HG03060 (cell line): ENCODE data around the gene PRSS27.
"Not testable (repeated sequence)": the region's sequence is repeated elsewhere in the genome, so short reads cannot be mapped to it uniquely, and the experiment has no call there.

ENCODE experiments used
- ATAC-seq: cut with Tn5 transposase; IDR thresholded peaks from one replicate; pipeline ENCODE4 v1.9.1; 2021; ENCODE audit warnings: low read depth, moderate number of reproducible peaks; ENCODE audit not compliant: unreplicated experiment

Gene PRSS27

DNA sequence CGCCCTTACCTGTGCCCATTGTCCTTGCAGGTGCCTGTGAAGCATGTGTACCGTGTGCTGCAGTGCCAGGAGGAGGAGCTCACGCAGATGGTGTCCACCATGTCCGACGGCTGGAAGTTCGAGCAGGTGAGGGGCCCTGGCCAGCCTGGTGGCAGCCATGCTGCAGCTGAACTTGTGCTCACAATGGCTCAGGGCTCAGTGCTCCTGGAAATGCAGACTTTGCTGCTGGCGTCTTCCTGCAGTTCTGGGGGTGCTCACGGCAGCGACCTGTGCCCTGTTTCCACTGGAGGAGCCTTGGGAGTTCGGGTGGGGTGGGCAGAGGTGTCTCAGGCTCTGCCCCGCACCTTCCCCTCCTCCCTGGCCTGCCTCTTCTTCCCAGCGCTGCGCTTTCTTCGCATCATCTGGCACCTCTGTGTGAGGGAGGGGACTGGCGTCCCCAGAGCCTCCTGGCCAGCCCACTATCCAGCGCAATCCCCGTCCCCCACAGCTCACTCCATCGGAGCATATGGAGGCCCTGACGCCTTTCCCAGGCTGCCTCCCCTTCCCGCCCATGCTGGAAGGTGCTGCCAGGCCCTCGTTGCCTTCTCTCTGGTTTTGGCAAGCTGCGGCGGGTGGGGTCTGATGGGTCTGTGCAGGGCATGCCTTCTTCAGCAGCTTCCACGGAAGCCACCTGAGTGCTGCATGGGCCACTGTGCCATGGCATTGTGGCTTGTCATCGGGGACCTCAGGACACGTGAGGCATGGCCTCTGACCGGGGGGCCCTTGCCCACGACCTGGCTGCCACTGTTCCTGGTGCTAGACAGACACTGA, 20.0 kb downstream of the PRSS27 start:
- no peak for ATAC-seq

DNA sequence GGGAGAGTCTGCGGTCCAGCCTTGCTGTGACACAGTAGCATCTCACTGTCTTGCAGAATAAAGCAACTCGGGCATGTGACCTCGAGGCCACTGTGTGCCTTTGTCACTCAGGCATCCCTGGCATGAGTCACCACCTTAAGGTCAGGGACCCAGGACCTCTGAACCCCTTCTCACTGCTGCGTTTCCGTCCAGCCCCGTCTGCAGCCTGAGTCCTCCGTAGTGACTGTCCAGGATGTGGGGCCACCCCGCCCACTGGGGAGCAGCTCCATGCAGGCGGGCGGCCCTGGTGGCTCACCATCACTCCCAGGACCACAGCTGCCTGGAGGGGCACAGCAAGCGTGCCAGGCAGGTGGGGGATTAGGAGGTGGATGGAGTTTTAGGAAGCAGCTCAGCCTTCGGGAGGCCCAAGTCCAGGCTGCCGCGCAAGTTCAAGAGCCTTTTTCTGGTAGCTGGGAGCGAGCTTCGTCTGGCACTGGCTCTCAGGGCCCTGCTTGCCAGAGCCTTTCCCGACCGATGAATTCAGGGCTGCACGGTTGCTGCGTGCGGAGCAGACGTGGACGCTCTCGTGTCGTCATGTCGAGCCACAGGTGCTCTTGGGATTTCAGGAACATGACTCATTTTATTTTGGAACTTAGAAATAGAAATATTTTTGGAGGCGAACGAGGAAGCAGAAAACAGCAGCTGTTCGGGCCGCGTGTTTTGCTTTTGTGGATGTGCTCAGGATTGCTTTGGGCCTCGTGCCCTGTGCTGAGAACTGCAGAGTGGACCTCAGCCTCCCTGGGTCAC, 20.9 kb downstream of the PRSS27 start:
- no peak for ATAC-seq

DNA sequence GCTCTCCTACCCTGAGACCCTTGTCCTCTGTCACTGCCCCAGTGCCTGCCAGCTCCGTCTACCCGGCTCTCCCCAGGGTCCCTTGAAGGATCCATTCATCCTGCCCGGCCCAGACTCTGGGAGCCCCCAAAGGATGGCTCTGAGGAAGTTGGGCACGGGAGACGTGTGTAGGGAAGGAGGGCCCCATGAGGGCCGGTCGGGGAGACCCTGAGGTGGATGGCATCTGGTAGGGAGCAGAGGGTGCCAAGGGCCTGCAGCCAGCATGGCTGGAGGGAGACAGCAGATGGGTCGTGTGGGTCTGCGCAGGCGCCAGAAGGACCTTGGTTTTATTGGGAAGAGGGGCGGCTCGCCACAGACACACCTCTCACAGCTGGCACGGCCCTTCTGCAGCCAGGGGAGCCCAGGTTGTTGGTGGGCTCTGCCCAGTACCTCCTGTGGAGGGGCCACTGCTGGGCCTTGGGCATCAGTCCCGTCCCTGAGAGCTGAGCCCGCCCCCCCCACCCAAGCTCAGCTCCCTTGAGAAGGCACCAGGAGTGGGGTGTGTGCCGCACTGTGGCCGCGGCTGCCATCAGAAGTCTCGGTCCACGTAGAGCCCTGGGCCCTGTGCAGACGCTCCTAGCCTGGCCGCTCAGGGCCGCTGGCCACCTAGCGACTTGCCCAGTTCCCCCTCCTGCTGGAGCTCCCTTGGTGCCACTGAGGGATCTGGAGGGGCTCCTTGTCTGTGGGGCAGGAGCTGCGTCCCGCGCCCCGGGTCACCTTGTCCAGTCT, 21.7 kb downstream of the PRSS27 start:
- ATAC-seq, result no peak

DNA sequence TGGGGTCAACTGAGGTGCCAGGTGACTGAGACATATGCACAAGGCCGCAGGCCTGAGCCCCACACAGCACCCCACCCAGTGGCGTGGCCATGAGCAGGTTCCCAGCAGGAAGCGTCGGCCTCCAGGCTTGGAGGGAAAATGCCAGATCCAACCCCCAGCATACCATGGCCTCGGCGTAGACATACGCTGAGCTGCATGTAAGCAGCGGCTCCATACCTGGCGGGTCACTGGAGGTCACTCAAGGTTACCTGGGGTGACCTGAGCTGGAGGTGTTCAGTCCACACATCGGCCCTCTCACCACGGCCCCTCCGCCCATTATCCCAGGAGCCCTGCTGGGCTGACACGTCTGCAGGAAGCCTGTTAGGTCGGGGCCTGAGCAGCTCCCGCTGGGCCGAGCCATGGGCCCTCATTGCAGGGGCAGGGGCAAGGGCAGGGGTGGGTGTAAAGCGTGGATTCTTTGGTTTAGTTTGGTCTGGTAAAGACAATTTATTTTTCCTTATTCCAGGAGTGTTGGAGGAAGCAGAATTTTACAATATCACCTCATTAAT, 22.5 kb downstream of the PRSS27 start:
- no peak for ATAC-seq

DNA sequence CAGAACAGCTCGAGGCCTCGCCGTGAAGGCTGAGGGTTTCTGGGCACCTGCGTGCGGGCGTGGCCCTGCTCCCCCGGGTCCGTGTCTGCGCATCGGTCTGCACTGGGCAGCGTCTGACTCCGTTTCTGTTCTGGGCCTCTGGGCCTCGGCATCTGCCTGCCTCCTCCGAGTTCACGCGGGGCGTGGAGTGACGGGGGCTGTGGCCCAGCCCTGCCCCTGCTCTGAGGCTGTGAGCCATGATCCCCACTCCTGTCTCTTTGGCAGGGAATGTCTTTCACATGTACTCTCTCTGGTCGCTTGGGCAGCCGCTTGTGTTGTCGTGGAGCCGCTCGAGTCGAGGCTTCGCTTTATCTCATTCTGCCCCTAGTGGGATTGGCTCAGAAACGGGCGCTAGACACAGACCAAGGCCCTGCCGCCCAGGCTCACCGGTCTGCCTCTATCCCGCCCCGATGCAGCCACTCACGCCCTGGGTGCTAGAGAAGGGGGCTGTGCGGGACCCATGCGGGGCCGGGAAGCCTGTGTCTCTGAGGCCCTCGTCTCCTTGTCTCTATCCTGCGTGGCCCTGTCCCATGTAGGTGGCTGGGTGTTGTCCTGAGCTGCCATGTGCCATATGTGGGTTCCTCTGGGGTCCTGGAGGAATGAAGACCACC, 23.3 kb downstream of the PRSS27 start:
- not testable (repeated sequence) for ATAC-seq

DNA sequence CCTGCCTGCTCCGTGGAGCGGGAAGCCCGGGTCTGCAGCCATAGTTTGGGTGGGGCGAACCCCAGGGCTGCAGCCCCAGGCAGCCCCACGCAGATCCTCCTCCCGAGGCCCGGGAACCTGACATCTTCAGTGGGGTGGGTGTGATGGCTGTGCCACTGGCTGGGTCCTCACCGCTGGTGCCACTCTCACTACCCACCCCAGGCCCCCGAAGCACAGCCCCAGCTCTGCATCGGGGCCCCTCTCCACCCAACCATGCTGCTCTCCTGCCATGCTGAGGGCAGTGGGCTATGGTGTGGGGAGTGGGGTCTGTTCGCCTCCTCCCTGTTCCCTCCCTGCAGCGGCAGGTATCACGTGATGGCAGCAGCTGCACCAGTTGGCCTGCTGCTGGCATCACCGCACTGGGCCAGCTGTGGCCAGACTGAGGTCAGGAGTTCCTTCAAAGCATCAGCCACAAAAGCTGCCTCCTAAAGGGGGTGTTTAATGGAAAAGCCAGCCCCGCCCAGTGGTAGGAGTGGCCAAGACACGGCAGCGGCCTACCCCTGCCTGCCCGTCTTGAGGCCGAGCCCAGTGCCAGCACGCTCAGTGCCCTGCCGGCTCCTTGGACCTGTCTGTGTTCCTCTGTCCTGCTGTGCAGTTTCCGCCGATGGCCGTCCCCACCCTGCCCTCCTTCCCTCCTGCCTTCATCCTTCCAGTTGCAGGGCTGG, 26.9 kb downstream of the PRSS27 start:
- no peak for ATAC-seq

DNA sequence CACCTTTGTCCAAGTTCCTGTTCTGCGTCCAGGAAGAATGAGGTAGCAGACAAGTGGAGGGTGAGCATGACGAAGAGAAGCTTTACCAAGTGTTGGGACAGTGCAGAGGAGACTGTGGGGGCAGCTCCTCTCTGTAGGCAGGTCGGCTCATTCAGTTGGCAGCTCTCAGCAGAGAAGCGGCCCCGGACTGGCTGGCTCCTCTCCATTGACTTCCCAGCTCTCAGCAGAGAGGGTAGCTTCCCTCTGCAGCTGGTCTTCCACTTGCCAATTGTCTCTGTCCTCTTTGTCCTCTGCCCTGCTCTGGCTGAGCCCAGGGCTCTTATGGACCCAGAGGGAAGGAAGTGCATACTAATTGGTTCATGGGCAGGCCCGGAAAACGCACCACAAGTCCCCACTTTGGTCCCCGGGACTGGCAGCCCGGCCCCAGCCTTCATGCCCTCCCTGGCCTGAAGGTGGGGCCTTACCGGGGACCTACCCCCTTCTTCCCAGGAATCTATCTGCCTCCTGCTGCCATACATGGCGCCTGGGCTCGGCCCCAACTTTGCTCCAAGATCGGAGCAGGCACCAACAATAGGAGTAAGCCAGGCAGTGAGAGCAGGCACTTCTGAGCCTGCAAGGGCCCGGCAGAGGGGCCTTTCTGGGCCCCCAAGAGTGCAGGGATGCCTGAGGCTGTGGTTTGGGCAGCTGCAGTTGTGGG, 27.6 kb downstream of the PRSS27 start:
- no peak for ATAC-seq

DNA sequence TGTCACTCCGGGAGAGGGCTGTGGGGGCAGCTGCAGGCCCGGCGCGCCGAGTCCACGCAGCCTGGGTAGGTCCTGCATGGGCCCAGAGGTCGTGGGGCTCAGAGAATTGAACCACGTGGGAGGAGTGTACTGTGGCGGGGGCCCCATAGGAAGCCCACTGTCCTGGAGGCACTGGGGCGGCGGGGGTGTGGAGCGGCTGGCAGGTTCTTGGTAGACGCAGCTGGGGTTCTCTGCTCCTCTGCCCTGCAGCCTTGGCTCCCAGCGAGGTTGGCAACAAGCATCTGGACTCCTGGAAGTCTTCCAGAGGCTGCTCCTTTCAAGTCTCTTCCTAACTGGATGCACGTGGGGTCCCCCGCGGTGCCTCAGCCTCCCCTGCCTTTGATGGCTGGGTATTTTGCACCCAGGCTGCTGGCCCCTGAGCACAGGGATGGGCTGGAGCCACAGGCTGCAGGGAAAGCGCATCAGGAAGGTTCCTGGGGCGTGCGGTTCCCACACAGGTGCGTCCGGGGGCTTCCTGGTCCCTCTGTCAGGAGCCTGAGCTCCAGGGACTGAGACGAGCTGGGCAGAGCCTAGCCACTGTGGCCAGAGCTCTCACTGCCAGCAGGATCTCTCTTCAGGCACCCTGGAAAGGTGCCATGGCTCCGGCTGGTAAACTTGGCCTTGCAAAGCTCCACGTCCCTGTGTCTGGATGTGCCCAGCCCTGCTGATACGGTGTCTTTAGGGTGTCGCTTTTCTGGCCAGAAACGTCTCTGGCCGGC, 28.4 kb downstream of the PRSS27 start:
- no peak for ATAC-seq

DNA sequence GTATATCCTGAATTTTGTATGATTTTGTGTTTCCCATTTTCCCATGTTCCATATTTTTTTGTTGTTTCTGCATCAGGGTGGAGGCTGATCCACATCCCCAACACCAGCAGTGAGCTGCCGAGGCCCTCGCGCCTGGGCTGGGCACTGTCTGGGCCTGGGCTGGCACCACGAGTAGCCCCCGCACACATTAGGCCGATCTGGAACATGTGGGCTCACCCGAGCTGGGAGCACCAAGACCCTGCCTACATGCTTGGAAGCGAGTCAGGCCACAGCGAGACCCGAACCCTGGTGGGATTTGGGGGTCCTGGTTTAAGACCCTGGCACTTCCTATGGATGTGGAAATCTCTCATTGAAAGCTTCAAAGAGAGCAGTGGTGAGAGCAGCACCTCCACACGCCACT, 29.2 kb downstream of the PRSS27 start:
- no peak for ATAC-seq

DNA sequence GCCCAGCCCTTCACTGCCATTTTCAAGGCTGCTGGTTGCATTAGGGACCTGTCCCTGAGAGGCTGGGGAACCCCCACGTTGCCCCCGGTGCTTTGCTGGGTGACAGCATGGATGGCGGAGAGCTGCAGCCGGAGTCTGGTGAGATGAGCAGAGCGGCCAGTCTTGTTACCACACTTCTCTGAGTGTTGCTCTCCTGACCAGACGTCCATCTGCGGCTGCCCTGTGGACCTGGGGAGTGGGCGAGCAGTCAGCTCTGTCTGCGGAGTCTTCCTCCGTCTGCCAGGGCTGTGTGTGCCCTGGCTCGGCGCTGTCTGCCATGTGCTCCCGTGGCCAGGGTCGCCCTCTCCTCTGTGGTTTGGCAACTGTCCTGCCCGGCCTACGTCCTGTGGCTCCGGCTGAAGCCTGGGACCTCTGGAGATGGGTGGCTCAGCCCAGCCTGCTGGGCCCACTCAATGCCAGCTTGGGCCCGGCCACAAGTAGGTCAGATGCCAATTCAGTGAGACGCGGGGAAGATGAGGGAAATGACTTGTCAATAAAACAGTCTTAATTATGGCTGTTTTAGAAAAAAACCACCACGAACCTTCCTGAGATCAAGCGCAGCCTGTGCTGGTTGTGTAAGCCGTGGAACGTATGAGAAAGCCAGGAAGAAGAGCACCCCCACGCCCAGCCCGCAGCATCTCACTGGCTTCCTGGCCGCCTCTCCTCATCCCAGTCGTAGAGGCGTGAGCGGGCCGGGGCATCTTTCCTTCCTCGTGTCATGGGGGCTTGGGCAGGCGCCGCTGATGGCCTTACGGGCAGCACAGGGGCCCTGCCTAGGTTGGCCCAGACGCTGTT, 29.8 kb downstream of the PRSS27 start:
- ATAC-seq, result no peak

DNA sequence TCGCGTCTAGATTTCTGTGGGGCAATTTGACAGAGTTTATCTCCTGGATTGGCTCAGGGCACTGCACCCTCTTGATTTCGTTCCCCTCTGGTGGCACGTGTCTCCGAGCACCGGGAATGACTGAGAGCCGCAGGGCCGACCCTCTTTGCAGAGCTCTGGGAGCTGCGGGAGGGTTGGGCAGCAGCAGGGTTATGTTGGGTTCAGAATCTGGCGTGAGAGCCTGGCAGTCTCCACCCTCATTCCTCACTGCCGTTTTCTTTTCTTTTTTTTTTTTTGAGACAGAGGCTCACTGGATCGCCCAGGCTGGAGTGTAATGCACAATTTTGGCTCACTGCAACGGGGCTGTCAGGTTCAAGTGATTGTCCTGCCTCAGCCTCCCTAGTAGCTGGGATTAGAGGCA, 30.6 kb downstream of the PRSS27 start:
- not testable (repeated sequence) for ATAC-seq

DNA sequence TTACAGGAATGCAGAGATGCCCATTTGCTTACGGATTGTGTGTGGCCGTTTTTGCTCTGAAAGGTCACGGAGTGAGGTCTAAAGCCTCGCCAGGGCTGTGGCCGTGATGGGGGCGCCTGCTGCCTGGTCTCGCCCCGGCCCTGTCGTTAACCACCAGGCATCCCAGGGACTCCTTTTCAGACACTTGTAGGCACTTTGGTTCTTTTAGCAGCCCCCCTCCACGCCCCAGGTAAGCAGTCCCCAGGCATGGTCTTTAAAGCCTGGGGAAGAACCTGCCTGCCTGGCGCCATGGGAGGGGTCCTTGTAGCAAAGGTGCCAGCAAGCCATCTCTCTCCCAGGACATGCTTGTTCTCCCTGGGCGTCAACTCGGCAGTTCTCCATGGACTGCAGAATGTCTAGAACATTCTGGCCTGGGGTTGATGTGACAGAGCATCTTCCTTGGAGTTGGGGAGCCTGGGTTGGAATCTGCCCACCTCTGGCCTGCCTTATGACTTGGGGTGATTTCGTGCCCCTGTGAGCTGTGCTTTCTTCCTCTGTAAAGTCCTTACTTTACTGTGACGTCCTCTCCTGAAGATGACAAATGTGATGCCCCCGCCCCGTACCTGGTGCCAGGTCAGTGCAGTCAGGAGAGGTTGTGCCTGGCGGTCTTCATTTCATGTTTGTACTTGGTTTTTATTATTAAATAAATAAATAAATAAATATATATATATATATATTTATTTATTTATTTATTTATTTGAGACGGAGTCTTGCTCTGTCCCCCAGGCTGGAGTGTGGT, 32.3 kb downstream of the PRSS27 start:
- no peak for ATAC-seq

DNA sequence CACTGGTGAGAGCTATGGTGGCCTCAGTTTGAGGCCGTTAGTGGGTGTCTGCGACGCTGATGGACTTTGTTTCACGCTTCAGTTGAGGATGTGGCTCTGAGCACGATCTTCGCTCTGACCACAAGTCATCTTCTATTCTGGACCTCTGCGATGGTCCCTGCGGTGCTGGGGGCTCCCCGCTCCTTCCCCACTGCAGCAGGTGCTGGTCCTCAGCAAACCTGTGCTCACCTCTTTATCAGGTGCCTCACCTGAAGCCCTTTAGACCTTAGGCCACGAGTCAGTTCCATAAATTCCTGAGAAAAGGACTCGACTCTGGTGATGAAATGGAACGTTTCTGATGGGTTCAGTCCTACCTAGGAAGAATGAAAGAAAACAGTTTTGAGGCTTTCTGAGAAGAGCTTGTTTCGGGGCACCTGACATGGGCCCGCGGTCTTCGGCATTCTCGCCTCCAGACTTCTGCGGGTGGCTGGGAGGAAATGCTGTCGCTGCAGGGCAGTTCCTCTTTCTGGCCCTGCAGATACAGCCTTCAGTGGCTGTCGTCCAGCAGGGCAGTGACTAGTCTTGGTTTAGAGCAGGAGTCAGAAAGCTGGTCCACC, 33.0 kb downstream of the PRSS27 start:
- ATAC-seq, result no peak

DNA sequence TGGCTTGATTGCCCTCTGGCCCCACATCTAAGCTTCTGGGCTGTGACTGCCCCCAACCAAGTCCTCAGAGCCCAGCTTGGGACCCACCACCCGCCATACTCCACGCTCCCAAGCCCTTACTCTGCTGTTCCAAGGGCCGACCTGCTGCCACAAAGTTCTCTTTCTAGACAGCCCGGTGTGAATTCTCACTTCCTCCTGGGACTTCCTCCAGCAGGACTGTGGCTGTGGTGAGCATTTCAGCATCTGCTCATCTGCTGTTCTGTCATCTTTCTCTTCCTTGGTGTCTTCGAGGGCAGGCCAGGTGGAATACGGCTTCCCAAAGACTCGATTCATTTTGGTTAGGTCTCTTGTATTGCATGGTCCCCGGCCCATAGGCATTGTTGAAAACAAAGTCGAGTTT, 33.9 kb downstream of the PRSS27 start:
- ATAC-seq, result not testable (repeated sequence)

DNA sequence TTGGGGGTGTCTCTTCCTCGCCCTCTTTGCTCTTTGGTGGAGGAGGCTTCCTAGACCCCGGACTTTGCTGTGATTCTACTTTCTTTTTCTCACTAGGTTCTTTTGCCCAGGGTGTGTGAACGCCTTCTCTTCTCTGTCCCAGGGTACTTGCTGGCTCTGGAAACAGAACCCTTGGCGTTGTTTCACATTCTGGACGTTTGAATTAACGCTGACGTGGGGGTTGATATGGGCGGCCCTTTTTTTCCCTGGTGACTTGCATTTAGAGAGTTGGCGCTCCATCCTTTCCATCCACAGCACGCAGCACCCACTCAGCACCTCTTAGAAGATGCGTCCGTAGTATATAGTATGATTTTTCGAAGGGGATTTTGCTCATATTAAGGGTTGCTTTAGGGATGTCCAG, 37.0 kb downstream of the PRSS27 start:
- ATAC-seq, result not testable (repeated sequence)

DNA sequence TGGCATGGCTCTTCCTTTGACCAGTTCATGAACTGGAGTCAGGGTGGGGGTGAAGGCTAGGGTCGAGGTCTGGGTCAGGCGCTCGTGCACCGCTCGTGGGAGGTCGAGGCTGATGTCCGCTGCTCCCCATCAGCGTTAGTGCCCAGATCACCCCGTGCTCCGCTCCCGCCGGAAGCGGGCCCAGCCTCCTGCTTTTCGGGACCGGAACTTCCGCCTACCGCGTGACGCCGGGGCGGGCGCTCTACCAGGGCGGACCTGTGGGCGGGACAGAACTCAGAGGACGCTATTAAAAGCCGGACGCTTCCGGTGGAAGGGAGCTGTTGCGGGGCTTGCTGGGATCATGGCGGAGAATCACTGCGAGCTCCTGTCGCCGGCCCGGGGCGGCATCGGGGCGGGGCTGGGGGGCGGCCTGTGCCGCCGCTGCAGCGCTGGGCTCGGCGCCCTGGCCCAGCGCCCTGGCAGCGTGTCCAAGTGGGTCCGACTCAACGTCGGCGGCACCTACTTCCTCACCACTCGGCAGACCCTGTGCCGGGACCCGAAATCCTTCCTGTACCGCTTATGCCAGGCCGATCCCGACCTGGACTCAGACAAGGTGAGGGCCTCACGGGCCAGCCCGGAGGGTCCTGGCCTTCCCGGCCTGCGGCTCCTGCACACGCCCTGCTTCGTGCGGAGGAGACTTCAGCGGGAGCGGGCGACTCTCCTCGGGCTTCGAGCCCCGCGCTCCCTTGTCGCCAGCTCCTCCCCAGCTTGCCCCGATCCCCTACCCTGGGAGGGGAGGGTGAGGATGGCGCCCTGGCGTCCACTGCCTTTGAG, 37.6 kb downstream of the PRSS27 start, which contains the start of gene KCTD5:
TSS of gene KCTD5 (plus strand) at position 315 of the 813 bp plus-strand sequence. CDS start at position 341, 26 bp downstream.
- ATAC-seq, result peak; percentile 30
